ENCODE results near the gene FXYD1.
A peak's percentile ranks its signal among the peaks of the same experiment; 100 is the strongest.
"Not testable (repeated sequence)": the region's sequence is repeated elsewhere in the genome, so short reads cannot be mapped to it uniquely, and the experiment has no call there.

Gene FXYD1

GRCh38 chr19:35125749-35126623 lies 12.6 kb upstream of the FXYD1 start:
- no peak for DNase-seq

GRCh38 chr19:35126624-35126959 lies 12.0 kb upstream of the FXYD1 start:
- no peak for DNase-seq

- DNase-seq = no peak
Observed at GRCh38 chr19:35127871-35128270, 10.8 kb upstream of the FXYD1 start.

GRCh38 chr19:35128398-35129057 lies 10.1 kb upstream of the FXYD1 start:
- DNase-seq = no peak

- not testable (repeated sequence) for DNase-seq
Observed at GRCh38 chr19:35129724-35130274, 8.8 kb upstream of the FXYD1 start.

- DNase-seq = no peak
Observed at GRCh38 chr19:35130761-35131720, 7.6 kb upstream of the FXYD1 start.

GRCh38 chr19:35132254-35132653 lies 6.4 kb upstream of the FXYD1 start:
- DNase-seq = no peak

- no peak for DNase-seq
Observed at GRCh38 chr19:35133826-35134225, 4.8 kb upstream of the FXYD1 start.

GRCh38 chr19:35134601-35135242 lies 3.9 kb upstream of the FXYD1 start, which contains the start of gene LGI4:
Gene LGI4 (minus strand): TSS chr19:35135059. CDS start chr19:35134680, 379 bp downstream.
- no peak for DNase-seq

GRCh38 chr19:35135389-35135909 lies 3.2 kb upstream of the FXYD1 start:
- peak; percentile 70 for DNase-seq

GRCh38 chr19:35136231-35136630 lies 2.4 kb upstream of the FXYD1 start:
- DNase-seq = no peak

GRCh38 chr19:35136977-35137702 lies 1.5 kb upstream of the FXYD1 start:
- DNase-seq = no peak

- DNase-seq = no peak
Observed at GRCh38 chr19:35140207-35140961, 1.8 kb downstream of the FXYD1 start.

GRCh38 chr19:35140962-35141836 lies 2.6 kb downstream of the FXYD1 start:
- peak; percentile 98 for DNase-seq

- DNase-seq = no peak
Observed at GRCh38 chr19:35141837-35142605, 3.4 kb downstream of the FXYD1 start.

- peak; percentile 81 for DNase-seq
Observed at GRCh38 chr19:35142606-35143230, 4.1 kb downstream of the FXYD1 start.

- no peak for DNase-seq
Observed at GRCh38 chr19:35143231-35143715, 4.6 kb downstream of the FXYD1 start, which contains the start of gene FXYD7. Gene FXYD7 (plus strand): TSS chr19:35143255. CDS start chr19:35143334, 79 bp downstream.

- DNase-seq = no peak
Observed at GRCh38 chr19:35143818-35144217, 5.2 kb downstream of the FXYD1 start.

Measured in activated CD4-positive, alpha-beta T cell treated with anti-CD3 and anti-CD28 coated beads, Interleukin-10, Interleukin-2, amounts not matched to agents 100 ng/mL and 50 ng/mL, durations not matched to agents 16 hours and 8 hours (primary cell).